ENCODE results near the gene SAXO2. TPM values are rescaled to one million over a fixed set of nuclear protein-coding genes. Genes with fewer than 3 reads are reported as not detected.

The SAXO2 gene
- total and polyA plus RNA-seq, 2 of the 8 experiments (the other 6 are each of a cell fraction or from before 2014, with no cell fraction given): 3.1 TPM

DNA sequence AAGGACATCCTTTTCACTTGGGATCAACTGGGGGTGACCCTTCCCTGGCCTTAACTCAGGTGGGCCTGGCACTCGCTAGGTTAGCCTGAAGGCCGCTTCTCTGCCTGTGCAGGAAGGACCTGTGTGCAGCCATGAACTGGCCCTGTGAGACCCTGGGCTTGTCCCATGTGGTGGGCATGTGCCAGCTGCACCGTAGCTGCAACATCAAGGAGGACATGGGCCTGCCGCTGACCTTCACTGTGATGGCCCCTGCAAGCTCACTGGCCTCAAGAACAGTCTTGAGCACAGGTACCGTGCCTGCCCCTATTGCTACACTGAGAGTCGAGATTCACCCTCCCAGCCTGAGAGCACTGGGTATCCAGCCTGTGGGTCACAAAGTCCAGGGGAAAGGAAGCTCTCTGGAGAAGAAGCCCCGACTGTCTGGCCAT is 43.0 kb downstream of the SAXO2 start:
- Histone ChIP-seq H2BK5ac (ENCODE audit: low read depth, low read length) (no peak overlapping the region; the same call in 1 of the 2 replicates), H3K4me1 (replicated peaks in 1 of 4; ENCODE audit: control insufficient read depth in 3 of 4, insufficient read depth in 4 of 4, low read length in 3 of 4) (peaks cover 0 to 3% (median 0%) of the 10 kb centered on the region in 4 experiments; a peak in 2 of 7 replicates), H2AFZ (ENCODE audit: low read length) (no peak overlapping the region), H2AK5ac (ENCODE audit: low read depth, low read length) (no peak overlapping the region), H3K79me2 (ENCODE audit: control insufficient read depth in 1 of 2, insufficient read depth in 2 of 2, low read length in 2 of 2) (no peaks in the 10 kb centered on the region), H4K91ac (replicated peaks; ENCODE audit: insufficient read length, low read length) (no peak overlapping the region), H4K8ac (ENCODE audit: extremely low read depth, insufficient read depth, low read length) (no peak overlapping the region), H3K14ac (ENCODE audit: insufficient read length) (no peak overlapping the region), H3K9me3 (ENCODE audit: insufficient read depth in 2 of 2, low read depth in 1 of 2, low read length in 1 of 2) (no peaks in the 10 kb centered on the region), H3K36me3 (ENCODE audit: control insufficient read depth in 2 of 4, insufficient read depth in 4 of 4, low read length in 3 of 4) (no peaks in the 10 kb centered on the region), H3K23me2 (ENCODE audit: low read depth, low read length) (no peaks in the 10 kb centered on the region), H2BK15ac (ENCODE audit: low read length) (no peak overlapping the region), H4K20me1 (replicated peaks in 1 of 2; ENCODE audit: control insufficient read depth in 1 of 2, insufficient read depth in 2 of 2, low read length in 2 of 2) (no peaks in the 10 kb centered on the region), H3K18ac (ENCODE audit: extremely low read depth, low read length) (no peak overlapping the region), H3K4ac (replicated peaks; ENCODE audit: insufficient read length, low read depth, low read length) (no peak overlapping the region), H3K4me2 (ENCODE audit: insufficient read depth in 1 of 2, low read depth in 2 of 2, low read length in 2 of 2) (no peak overlapping the region), H2BK120ac (replicated peaks; ENCODE audit: low read depth, low read length) (no peak overlapping the region), H2BK12ac (ENCODE audit: low read depth, low read length) (0 out of 2 replicates have a peak overlapping the region, but pooled peaks have one; percentile 17), H3K9ac (replicated peaks in 1 of 4; ENCODE audit: extremely low read depth in 1 of 4, low read depth in 3 of 4, low read length in 3 of 4) (no peak overlapping the region), H3K56ac (replicated peaks; ENCODE audit: insufficient read length, low read depth, low read length) (no peak overlapping the region), H4K5ac (ENCODE audit: insufficient read length, low read depth, low read length) (no peak overlapping the region), H3K27ac (ENCODE audit: low read depth, low read length) (no peak overlapping the region), H3K23ac (ENCODE audit: insufficient read length) (no peak overlapping the region), H3K79me1 (ENCODE audit: low read depth, low read length) (no peaks in the 10 kb centered on the region; the same call in 1 of the 2 replicates), H3K4me3 (ENCODE audit: extremely low read depth in 1 of 4, insufficient read depth in 2 of 4, low read depth in 3 of 4, low read length in 4 of 4) (no peak overlapping the region), H3K27me3 (replicated peaks in 1 of 4; ENCODE audit: control insufficient read depth in 3 of 4, extremely low read depth in 1 of 4, insufficient read depth in 3 of 4, low read length in 3 of 4) (no peaks in the 10 kb centered on the region), H2BK20ac (ENCODE audit: low read length) (no peak overlapping the region)
- TF ChIP-seq, protein P1, sequence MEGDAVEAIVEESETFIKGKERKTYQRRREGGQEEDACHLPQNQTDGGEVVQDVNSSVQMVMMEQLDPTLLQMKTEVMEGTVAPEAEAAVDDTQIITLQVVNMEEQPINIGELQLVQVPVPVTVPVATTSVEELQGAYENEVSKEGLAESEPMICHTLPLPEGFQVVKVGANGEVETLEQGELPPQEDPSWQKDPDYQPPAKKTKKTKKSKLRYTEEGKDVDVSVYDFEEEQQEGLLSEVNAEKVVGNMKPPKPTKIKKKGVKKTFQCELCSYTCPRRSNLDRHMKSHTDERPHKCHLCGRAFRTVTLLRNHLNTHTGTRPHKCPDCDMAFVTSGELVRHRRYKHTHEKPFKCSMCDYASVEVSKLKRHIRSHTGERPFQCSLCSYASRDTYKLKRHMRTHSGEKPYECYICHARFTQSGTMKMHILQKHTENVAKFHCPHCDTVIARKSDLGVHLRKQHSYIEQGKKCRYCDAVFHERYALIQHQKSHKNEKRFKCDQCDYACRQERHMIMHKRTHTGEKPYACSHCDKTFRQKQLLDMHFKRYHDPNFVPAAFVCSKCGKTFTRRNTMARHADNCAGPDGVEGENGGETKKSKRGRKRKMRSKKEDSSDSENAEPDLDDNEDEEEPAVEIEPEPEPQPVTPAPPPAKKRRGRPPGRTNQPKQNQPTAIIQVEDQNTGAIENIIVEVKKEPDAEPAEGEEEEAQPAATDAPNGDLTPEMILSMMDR (IDR thresholded peaks at IDR 0.05; ENCODE audit: control extremely low read depth in 1 of 3, insufficient read depth in 1 of 3, low read depth in 1 of 3, low read length in 3 of 3): no peak
- no peak for TF ChIP-seq SIN3A (conservative IDR thresholded peaks at IDR 0.05 in 1 of 2, IDR thresholded peaks at IDR 0.05 in 1 of 2; ENCODE audit: low read depth in 1 of 2, low read length in 2 of 2)
- 94% methylated on average over 7 of the region's 7 CpGs; no CpG with 5 or more reads in 1 of the 2 experiments for WGBS, 2 experiments (ENCODE audit: extremely low coverage in 1 of 2, insufficient coverage in 1 of 2, insufficient read length in 1 of 2, insufficient replicate concordance in 2 of 2, low coverage in 1 of 2, low lambda C conversion rate in 2 of 2, missing lambda C conversion rate in 1 of 2)
- ChIA-PET POLR2A (ENCODE audit: partially characterized antibody) (no interaction called here), CTCF (ENCODE audit: partially characterized antibody) (interaction anchor here (1.7 to 1.9 kb wide), 2 partner anchors 8 to 11 kb away, joined by 3 to 4 read pairs; no protein-coding TSS in a partner anchor)
- no peak for FAIRE-seq
- peak in 1 of 2 experiments; percentile 33 for DNase-seq (ENCODE audit: low read depth in 1 of 2, low spot score in 2 of 2)
